ENCODE results near the gene PPM1G.

PPM1G gene

GRCh38 chr2:27335311-27335710 lies 74.1 kb downstream of the PPM1G start:
- TF ChIP-seq EZH2phosphoT487 (IDR thresholded peaks at IDR 0.05; ENCODE audit: low read depth) (no peak), CTCF (IDR thresholded peaks at IDR 0.05; ENCODE audit: low read depth, low read length) (no peak)
- no peaks in the 10 kb centered on the region for H3K27me3 ChIP-seq (ENCODE audit: low read depth, low read length)
- H3K4me3 ChIP-seq (ENCODE audit: low read length), result no peak overlapping the region
- H3K9ac ChIP-seq (ENCODE audit: low read length), result no peak overlapping the region
- no peak overlapping the region for H3K27ac ChIP-seq (ENCODE audit: low read length)
- no peaks in the 10 kb centered on the region for H4K20me1 ChIP-seq (ENCODE audit: insufficient read depth, low read length)
- no peak overlapping the region for H2AFZ ChIP-seq (ENCODE audit: low read depth, low read length)
- H3K9me3 ChIP-seq (ENCODE audit: insufficient read depth, low read length), result no peaks in the 10 kb centered on the region
- peaks cover 58% of the 10 kb centered on the region for H3K36me3 ChIP-seq (replicated peaks; ENCODE audit: low read depth, low read length)
- H3K4me2 ChIP-seq (ENCODE audit: low read length), result no peak overlapping the region
- H3K79me2 ChIP-seq (ENCODE audit: low read length), result no peaks in the 10 kb centered on the region
- no peaks in the 10 kb centered on the region for H3K4me1 ChIP-seq (ENCODE audit: low read length)

Measured in OCI-LY3 (cell line).